ENCODE measurements around the gene ZDHHC11B.
A peak's percentile ranks its signal among the peaks of the same experiment; 100 is the strongest.

Gene ZDHHC11B

GRCh38 chr5:821504-821903, 37.0 kb upstream of the ZDHHC11B start:
- no peak overlapping the region for H2BK5ac ChIP-seq (ENCODE audit: low read depth, low read length, poor library complexity)
- no peak overlapping the region for H4K8ac ChIP-seq (ENCODE audit: low read depth, low read length)
- H3K79me2 ChIP-seq (ENCODE audit: control insufficient read depth, insufficient read depth, low read length, poor library complexity): no peaks in the 10 kb centered on the region
- H3K36me3 ChIP-seq (ENCODE audit: control insufficient read depth in 1 of 2, insufficient read depth in 2 of 2, low read length in 2 of 2): peaks cover 12 to 13% of the 10 kb centered on the region in 2 experiments
- H3K14ac ChIP-seq (ENCODE audit: low read length): no peak overlapping the region
- no peak overlapping the region for H3K4ac ChIP-seq (ENCODE audit: low read depth, low read length)
- no peak overlapping the region for H2BK120ac ChIP-seq (ENCODE audit: insufficient read depth, low read length, poor library complexity)
- no peaks in the 10 kb centered on the region for H3K4me1 ChIP-seq (ENCODE audit: control insufficient read depth in 1 of 2, insufficient read depth in 2 of 2, low read length in 2 of 2)
- no peaks in the 10 kb centered on the region for H3K27me3 ChIP-seq (ENCODE audit: insufficient read depth, low read length)
- no peak overlapping the region for H2AK5ac ChIP-seq (ENCODE audit: low read length)
- H3K9ac ChIP-seq (ENCODE audit: low read length): no peak overlapping the region
- H3K23ac ChIP-seq (ENCODE audit: low read length): no peak overlapping the region
- WGBS (ENCODE audit: extremely low coverage, insufficient coverage, insufficient read length): no CpG with 5 or more reads among the region's 8 CpGs
- H3K4me3 ChIP-seq (ENCODE audit: low read depth, low read length): no peak overlapping the region
- no peak for DNase-seq
- no peaks in the 10 kb centered on the region for H3K79me1 ChIP-seq (ENCODE audit: low read length)
- no peak overlapping the region for H3K4me2 ChIP-seq (ENCODE audit: low read length)
- H3K18ac ChIP-seq (ENCODE audit: low read length): no peak overlapping the region
- H2AFZ ChIP-seq (ENCODE audit: insufficient read depth, low read length, poor library complexity): no peak overlapping the region
- H4K91ac ChIP-seq (ENCODE audit: low read depth, low read length): no peak overlapping the region
- H4K12ac ChIP-seq (ENCODE audit: low read depth, low read length): no peak overlapping the region
- no peak overlapping the region for H2BK12ac ChIP-seq (ENCODE audit: low read length)
- no peaks in the 10 kb centered on the region for H3K9me3 ChIP-seq (ENCODE audit: insufficient read depth, low read depth, low read length)
- H3K27ac ChIP-seq (ENCODE audit: low read depth, low read length): no peak overlapping the region

GRCh38 chr5:820245-820644, 35.7 kb upstream of the ZDHHC11B start:
- no peak overlapping the region for H4K8ac ChIP-seq (ENCODE audit: low read depth, low read length)
- peak overlapping the region; percentile 7 for H3K9ac ChIP-seq (ENCODE audit: low read length)
- H3K4me3 ChIP-seq (ENCODE audit: low read depth, low read length): no peak overlapping the region
- H3K36me3 ChIP-seq (ENCODE audit: control insufficient read depth in 1 of 2, insufficient read depth in 2 of 2, low read length in 2 of 2): peaks cover 12 to 13% of the 10 kb centered on the region in 2 experiments
- WGBS (ENCODE audit: extremely low coverage, insufficient coverage, insufficient read length): no CpG with 5 or more reads among the region's 3 CpGs
- H3K79me1 ChIP-seq (ENCODE audit: low read length): no peaks in the 10 kb centered on the region
- H2BK12ac ChIP-seq (ENCODE audit: low read length): no peak overlapping the region
- H3K4me2 ChIP-seq (ENCODE audit: low read length): no peak overlapping the region
- no peak overlapping the region for H2AFZ ChIP-seq (ENCODE audit: insufficient read depth, low read length, poor library complexity)
- no peak overlapping the region for H3K27ac ChIP-seq (ENCODE audit: low read depth, low read length)
- H3K4me1 ChIP-seq (ENCODE audit: control insufficient read depth in 1 of 2, insufficient read depth in 2 of 2, low read length in 2 of 2): no peaks in the 10 kb centered on the region
- no peak overlapping the region for H2AK5ac ChIP-seq (ENCODE audit: low read length)
- H3K18ac ChIP-seq (ENCODE audit: low read length): no peak overlapping the region
- no peak overlapping the region for H2BK120ac ChIP-seq (ENCODE audit: insufficient read depth, low read length, poor library complexity)
- H3K14ac ChIP-seq (ENCODE audit: low read length): no peak overlapping the region
- H3K79me2 ChIP-seq (ENCODE audit: control insufficient read depth, insufficient read depth, low read length, poor library complexity): no peaks in the 10 kb centered on the region
- no peak overlapping the region for H3K4ac ChIP-seq (ENCODE audit: low read depth, low read length)
- H3K27me3 ChIP-seq (ENCODE audit: insufficient read depth, low read length): no peaks in the 10 kb centered on the region
- no peaks in the 10 kb centered on the region for H3K9me3 ChIP-seq (ENCODE audit: insufficient read depth, low read depth, low read length)
- no peak overlapping the region for H2BK5ac ChIP-seq (ENCODE audit: low read depth, low read length, poor library complexity)
- H3K23ac ChIP-seq (ENCODE audit: low read length): no peak overlapping the region
- no peak overlapping the region for H4K12ac ChIP-seq (ENCODE audit: low read depth, low read length)
- H4K91ac ChIP-seq (ENCODE audit: low read depth, low read length): no peak overlapping the region
- no peak for DNase-seq

- H2BK12ac ChIP-seq (ENCODE audit: low read length): no peak overlapping the region
- no peak overlapping the region for H2BK120ac ChIP-seq (ENCODE audit: insufficient read depth, low read length, poor library complexity)
- WGBS (ENCODE audit: extremely low coverage, insufficient coverage, insufficient read length): no CpG with 5 or more reads among the region's 3 CpGs
- no peak overlapping the region for H3K4ac ChIP-seq (ENCODE audit: low read depth, low read length)
- peaks cover 9 to 12% of the 10 kb centered on the region in 2 experiments for H3K36me3 ChIP-seq (ENCODE audit: control insufficient read depth in 1 of 2, insufficient read depth in 2 of 2, low read length in 2 of 2)
- no peak overlapping the region for H3K4me3 ChIP-seq (ENCODE audit: low read depth, low read length)
- H4K12ac ChIP-seq (ENCODE audit: low read depth, low read length): no peak overlapping the region
- no peak overlapping the region for H3K23ac ChIP-seq (ENCODE audit: low read length)
- H3K9ac ChIP-seq (ENCODE audit: low read length): no peak overlapping the region
- DNase-seq: no peak
- no peak overlapping the region for H4K8ac ChIP-seq (ENCODE audit: low read depth, low read length)
- H2BK5ac ChIP-seq (ENCODE audit: low read depth, low read length, poor library complexity): no peak overlapping the region
- no peaks in the 10 kb centered on the region for H3K27me3 ChIP-seq (ENCODE audit: insufficient read depth, low read length)
- H2AK5ac ChIP-seq (ENCODE audit: low read length): no peak overlapping the region
- no peak overlapping the region for H3K14ac ChIP-seq (ENCODE audit: low read length)
- no peak overlapping the region for H3K4me2 ChIP-seq (ENCODE audit: low read length)
- H4K91ac ChIP-seq (ENCODE audit: low read depth, low read length): no peak overlapping the region
- H3K9me3 ChIP-seq (ENCODE audit: insufficient read depth, low read depth, low read length): no peaks in the 10 kb centered on the region
- H3K27ac ChIP-seq (ENCODE audit: low read depth, low read length): no peak overlapping the region
- H2AFZ ChIP-seq (ENCODE audit: insufficient read depth, low read length, poor library complexity): no peak overlapping the region
- H3K4me1 ChIP-seq (ENCODE audit: control insufficient read depth in 1 of 2, insufficient read depth in 2 of 2, low read length in 2 of 2): no peaks in the 10 kb centered on the region
- H3K79me2 ChIP-seq (ENCODE audit: control insufficient read depth, insufficient read depth, low read length, poor library complexity): no peaks in the 10 kb centered on the region
- H3K18ac ChIP-seq (ENCODE audit: low read length): no peak overlapping the region
- H3K79me1 ChIP-seq (ENCODE audit: low read length): no peaks in the 10 kb centered on the region
Measured at GRCh38 chr5:819078-819477, 34.5 kb upstream of the ZDHHC11B start.

GRCh38 chr5:816176-816575, 31.6 kb upstream of the ZDHHC11B start:
- H3K4ac ChIP-seq (ENCODE audit: low read depth, low read length): no peak overlapping the region
- H2AFZ ChIP-seq (ENCODE audit: insufficient read depth, low read length, poor library complexity): no peak overlapping the region
- H3K27ac ChIP-seq (ENCODE audit: low read depth, low read length): no peak overlapping the region
- no peak overlapping the region for H4K8ac ChIP-seq (ENCODE audit: low read depth, low read length)
- H3K27me3 ChIP-seq (ENCODE audit: insufficient read depth, low read length): no peaks in the 10 kb centered on the region
- no peak overlapping the region for H3K23ac ChIP-seq (ENCODE audit: low read length)
- H2BK5ac ChIP-seq (ENCODE audit: low read depth, low read length, poor library complexity): no peak overlapping the region
- no peaks in the 10 kb centered on the region for H3K4me1 ChIP-seq (ENCODE audit: control insufficient read depth in 1 of 2, insufficient read depth in 2 of 2, low read length in 2 of 2)
- no peak overlapping the region for H3K14ac ChIP-seq (ENCODE audit: low read length)
- H3K79me2 ChIP-seq (ENCODE audit: control insufficient read depth, insufficient read depth, low read length, poor library complexity): no peaks in the 10 kb centered on the region
- H3K4me3 ChIP-seq (ENCODE audit: low read depth, low read length): no peak overlapping the region
- no peak overlapping the region for H4K91ac ChIP-seq (ENCODE audit: low read depth, low read length)
- H3K18ac ChIP-seq (ENCODE audit: low read length): no peak overlapping the region
- DNase-seq: no peak
- H3K4me2 ChIP-seq (ENCODE audit: low read length): no peak overlapping the region
- H2BK120ac ChIP-seq (ENCODE audit: insufficient read depth, low read length, poor library complexity): no peak overlapping the region
- H3K36me3 ChIP-seq (ENCODE audit: control insufficient read depth in 1 of 2, insufficient read depth in 2 of 2, low read length in 2 of 2): peaks cover 2 to 3% of the 10 kb centered on the region in 2 experiments
- no peaks in the 10 kb centered on the region for H3K9me3 ChIP-seq (ENCODE audit: insufficient read depth, low read depth, low read length)
- no CpG with 5 or more reads among the region's 15 CpGs for WGBS (ENCODE audit: extremely low coverage, insufficient coverage, insufficient read length)
- no peak overlapping the region for H2AK5ac ChIP-seq (ENCODE audit: low read length)
- no peaks in the 10 kb centered on the region for H3K79me1 ChIP-seq (ENCODE audit: low read length)
- H4K12ac ChIP-seq (ENCODE audit: low read depth, low read length): no peak overlapping the region
- H2BK12ac ChIP-seq (ENCODE audit: low read length): no peak overlapping the region
- no peak overlapping the region for H3K9ac ChIP-seq (ENCODE audit: low read length)
